Esophagus muscularis mucosa (tissue), 4 donors: ENCODE data around the gene LRMDA. TPM values are rescaled to one million over a fixed set of nuclear protein-coding genes. Genes with fewer than 3 reads are reported as not detected.

Source experiments
- DNase-seq: peaks from one replicate; pipeline ENCODE4 v3.0.0-alpha.2; 2017; ENCODE audit errors: extremely low spot score
- H3K27ac ChIP-seq, 4 donors: fragments of 200-600 bp; sonication (generic); replicated peaks in 1 of 4; 1 replicate in 3 of 4; 2 replicates in 1 of 4; pipeline ENCODE4 v1.5.1; 2016 to 2019; ENCODE audit warnings: mild to moderate bottlenecking in 1 of 4
- H3K27me3 ChIP-seq, 4 donors: fragments of 200-600 bp; sonication (generic); one replicate each; pipeline versions ENCODE4 v1.5.1 to v1.6.0; 2016 to 2019
- H3K36me3 ChIP-seq, 4 donors: fragments of 200-600 bp; sonication (generic); one replicate each; pipeline ENCODE4 v1.5.1; 2016 to 2019
- H3K4me1 ChIP-seq, 4 donors: fragments of 200-600 bp; sonication (generic); one replicate each; pipeline ENCODE4 v1.5.1; 2016 to 2019
- H3K4me3 ChIP-seq, 4 donors: fragments of 200-600 bp; sonication (generic); 1 replicate in 2 of 4; 2 replicates in 2 of 4; pipeline ENCODE4 v1.5.1; 2016 to 2019; ENCODE audit warnings: mild to moderate bottlenecking in 4 of 4, moderate library complexity in 1 of 4
- H3K9me3 ChIP-seq, 4 donors: fragments of 200-600 bp; sonication (generic); 1 replicate in 3 of 4; 2 replicates in 1 of 4; pipeline ENCODE4 v1.5.1; 2016 to 2019
- CTCF ChIP-seq, 3 experiments: fragments of 200-600 bp in 2 of 3; fragments of 450-650 bp in 1 of 3; sonication (generic) in 2 of 3; IDR thresholded peaks; one replicate each; pipeline ENCODE4 v1.5.1; 2017 to 2019; ENCODE audit warnings: antibody characterized with exemption in 3 of 3, mild to moderate bottlenecking in 2 of 3, moderate library complexity in 1 of 3
- EP300 ChIP-seq: sonication (generic); formaldehyde crosslinking; IDR thresholded peaks from one replicate; pipeline ENCODE4 v1.6.1; 2017; ENCODE audit warnings: antibody characterized with exemption
- POLR2A ChIP-seq: fragments of 450-650 bp; IDR thresholded peaks from one replicate; pipeline ENCODE4 v1.6.1; 2017; ENCODE audit warnings: antibody characterized with exemption, moderate library complexity, mild to moderate bottlenecking, low read depth
- POLR2AphosphoS5 ChIP-seq, 2 donors: sonication (generic); formaldehyde crosslinking; IDR thresholded peaks; one replicate each; pipeline ENCODE4 v1.6.1; 2017; ENCODE audit warnings: antibody characterized with exemption in 2 of 2
- WGBS: methylation state at CpG from one replicate; pipeline ENCODE4 v1.1.5; 2018; 5-methylcytosine and 5-hydroxymethylcytosine counted together
- intact Hi-C: fragments of 100-400 bp; cut with DNase I; formaldehyde crosslinking; loops from one replicate; pipeline ENCODE4 v1.15.1; 2023
- total RNA-seq, 4 donors: library from RNA; depleted of rRNA; stranded (reverse); fragments of >200 nt; gene quantifications; one replicate each; pipeline versions ENCODE4 v1.1.0 to v1.2.1, GENCODE V29; 2016

The LRMDA gene
- total RNA-seq, 4 donors from 2014 or later: 14.3 to 34.9 (median 26.5) TPM

GRCh38 chr10:75507469-75507868 is 76.0 kb downstream of the LRMDA start:
- Histone ChIP-seq H3K4me1 (peaks cover 16 to 61% (median 53%) of the 10 kb centered on the region in 4 donors), H3K27me3 (no peaks in the 10 kb centered on the region), H3K4me3 (no peak overlapping the region), H3K9me3 (no peaks in the 10 kb centered on the region), H3K27ac (peak overlapping the region; percentile 62 to 76 (median 72)), H3K36me3 (no peaks in the 10 kb centered on the region)
- no peak for DNase-seq
- WGBS: 61% methylated on average over 3 of the region's 3 CpGs
- intact Hi-C loops: loop anchor here (5.0 kb wide), 3 partner anchors 35 to 155 kb away; no protein-coding TSS in a partner anchor
- TF ChIP-seq CTCF (IDR thresholded peaks at IDR 0.05): no peak
- no peak for TF ChIP-seq EP300
- no peak for TF ChIP-seq POLR2AphosphoS5 (IDR thresholded peaks at IDR 0.05)
- TF ChIP-seq POLR2A: no peak

GRCh38 chr10:75508239-75508813 is 76.9 kb downstream of the LRMDA start:
- DNase-seq: peak; percentile 37
- Histone ChIP-seq H3K9me3 (no peaks in the 10 kb centered on the region), H3K4me3 (no peak overlapping the region), H3K27me3 (no peaks in the 10 kb centered on the region), H3K36me3 (no peaks in the 10 kb centered on the region), H3K27ac (peak overlapping the region; percentile 62 to 76 (median 72)), H3K4me1 (peaks cover 16 to 70% (median 61%) of the 10 kb centered on the region in 4 donors)
- intact Hi-C loops: loop anchor here (5.0 kb wide), 3 partner anchors 36 to 154 kb away; no protein-coding TSS in a partner anchor
- TF ChIP-seq POLR2AphosphoS5 (IDR thresholded peaks at IDR 0.05): peak; percentile 35 to 95
- TF ChIP-seq POLR2A: no peak
- TF ChIP-seq EP300: no peak
- no peak for TF ChIP-seq CTCF (IDR thresholded peaks at IDR 0.05)
- WGBS: 14% methylated on average over 2 of the region's 2 CpGs

GRCh38 chr10:75508814-75509306 is 77.4 kb downstream of the LRMDA start:
- intact Hi-C loops: loop anchor here (5.0 kb wide), 3 partner anchors 37 to 153 kb away; no protein-coding TSS in a partner anchor
- no peak for DNase-seq
- TF ChIP-seq CTCF (IDR thresholded peaks at IDR 0.05) (no peak), POLR2AphosphoS5 (IDR thresholded peaks at IDR 0.05) (no peak), EP300 (no peak), POLR2A (no peak)
- Histone ChIP-seq H3K36me3 (no peaks in the 10 kb centered on the region), H3K4me1 (peaks cover 16 to 75% (median 67%) of the 10 kb centered on the region in 4 donors), H3K27me3 (no peaks in the 10 kb centered on the region), H3K9me3 (no peaks in the 10 kb centered on the region), H3K4me3 (no peak overlapping the region), H3K27ac (peak overlapping the region; percentile 62 to 76 (median 72))
- WGBS: 32% methylated on average over 7 of the region's 7 CpGs

- intact Hi-C loops: loop anchor here (5.0 kb wide), 3 partner anchors 37 to 153 kb away; no protein-coding TSS in a partner anchor
- Histone ChIP-seq H3K27ac (peak overlapping the region; percentile 23 to 76 (median 66)), H3K4me1 (peaks cover 16 to 80% (median 68%) of the 10 kb centered on the region in 4 donors), H3K27me3 (no peaks in the 10 kb centered on the region), H3K36me3 (no peaks in the 10 kb centered on the region), H3K4me3 (no peak overlapping the region), H3K9me3 (no peaks in the 10 kb centered on the region)
- WGBS: 95% methylated on average over 2 of the region's 2 CpGs
- TF ChIP-seq CTCF (IDR thresholded peaks at IDR 0.05) (no peak), POLR2A (no peak), EP300 (no peak), POLR2AphosphoS5 (IDR thresholded peaks at IDR 0.05) (no peak)
- DNase-seq: no peak
These were observed 78.3 kb downstream of the LRMDA start for GRCh38 chr10:75509706-75510105.
